GM23338 (cell line): ENCODE results near the gene B4GALT3. TPM values are rescaled to one million over a fixed set of nuclear protein-coding genes. Genes with fewer than 3 reads are reported as not detected.

ENCODE experiments used
- ATAC-seq: fragments of 200-7000 bp; cut with Tn5 transposase; 3 replicates; pipeline ENCODE4 v1.9.1; 2020
- DNase-seq: peaks from one replicate; pipeline ENCODE4 v3.0.0-alpha.2; 2015; ENCODE audit warnings: low spot score
- H2AFZ ChIP-seq: fragments of 200-600 bp; sonication (generic); 2 replicates; pipeline ENCODE4 v1.8.0; 2016; ENCODE audit warnings: antibody characterized with exemption, mild to moderate bottlenecking, moderate library complexity
- H3F3A ChIP-seq: fragments of 200-600 bp; sonication (generic); replicated peaks from 2 replicates; pipeline ENCODE4 v1.8.0; 2017; ENCODE audit warnings: antibody characterized with exemption, mixed run types, low read depth
- H3K27ac ChIP-seq: fragments of 200-600 bp; sonication (generic); 2 replicates; pipeline ENCODE4 v1.6.1; 2016; ENCODE audit warnings: low read depth
- H3K27me3 ChIP-seq: fragments of 200-600 bp; sonication (generic); 2 replicates; pipeline ENCODE4 v1.8.0; 2016; ENCODE audit warnings: mild to moderate bottlenecking, mixed run types, moderate library complexity; ENCODE audit not compliant: insufficient read depth
- H3K36me3 ChIP-seq: fragments of 200-600 bp; sonication (generic); 2 replicates; pipeline ENCODE4 v1.8.0; 2016; ENCODE audit warnings: mild to moderate bottlenecking; ENCODE audit not compliant: insufficient read depth
- H3K4me1 ChIP-seq: fragments of 200-600 bp; sonication (generic); 2 replicates; pipeline ENCODE4 v1.8.0; 2016; ENCODE audit warnings: mild to moderate bottlenecking, moderate library complexity; ENCODE audit not compliant: insufficient read depth
- H3K4me2 ChIP-seq: fragments of 200-600 bp; sonication (generic); 2 replicates; pipeline ENCODE4 v1.7.1; 2017; ENCODE audit warnings: mixed run types
- H3K4me3 ChIP-seq: fragments of 200-600 bp; sonication (generic); 2 replicates; pipeline ENCODE4 v1.6.1; 2016; ENCODE audit warnings: mixed run types
- H3K79me2 ChIP-seq: fragments of 200-600 bp; sonication (generic); replicated peaks from 2 replicates; pipeline ENCODE4 v1.8.0; 2017; ENCODE audit warnings: mild to moderate bottlenecking; ENCODE audit not compliant: insufficient read depth
- H3K9me2 ChIP-seq: fragments of 200-600 bp; sonication (generic); 2 replicates; pipeline ENCODE4 v1.8.0; 2017; ENCODE audit not compliant: insufficient read depth
- H4K20me1 ChIP-seq: fragments of 200-600 bp; sonication (generic); replicated peaks from 2 replicates; pipeline ENCODE4 v1.8.0; 2017; ENCODE audit warnings: mild to moderate bottlenecking; ENCODE audit not compliant: insufficient read depth
- H3K27ac Mint-ChIP-seq: 2 replicates; pipeline ENCODE4 v1.8.0; 2020; ENCODE audit warnings: inconsistent platforms, mild to moderate bottlenecking, moderate library complexity, mixed read lengths
- H3K27me3 Mint-ChIP-seq: 3 replicates; pipeline ENCODE4 v1.8.0; 2022; ENCODE audit warnings: low read depth, mild to moderate bottlenecking, moderate library complexity, mixed read lengths, inconsistent platforms; ENCODE audit not compliant: insufficient read depth, poor library complexity
- H3K36me3 Mint-ChIP-seq: 3 replicates; pipeline ENCODE4 v1.8.0; 2021; ENCODE audit warnings: low read depth, mild to moderate bottlenecking, inconsistent platforms, moderate library complexity, mixed read lengths
- H3K4me1 Mint-ChIP-seq: 3 replicates; pipeline ENCODE4 v1.8.0; 2020; ENCODE audit warnings: mild to moderate bottlenecking, inconsistent platforms, mixed read lengths
- H3K4me3 Mint-ChIP-seq: 3 replicates; pipeline ENCODE4 v1.8.0; 2021; ENCODE audit warnings: moderate library complexity, mild to moderate bottlenecking, inconsistent platforms, mixed read lengths
- H3K9me3 Mint-ChIP-seq: 3 replicates; pipeline ENCODE4 v1.8.0; 2020; ENCODE audit warnings: moderate library complexity, mild to moderate bottlenecking, inconsistent platforms, mixed read lengths
- ETS1 ChIP-seq: IDR thresholded peaks from 2 replicates; pipeline ENCODE4 v1.6.1; 2016; ENCODE audit warnings: antibody characterized with exemption
- EZH2phosphoT487 ChIP-seq: fragments of 200-600 bp; sonication (generic); IDR thresholded peaks from one replicate; pipeline ENCODE4 v1.8.1; 2018; ENCODE audit warnings: antibody characterized with exemption; ENCODE audit not compliant: unreplicated experiment
- POLR2AphosphoS5 ChIP-seq: IDR thresholded peaks from 2 replicates; pipeline ENCODE4 v1.6.1; 2016; ENCODE audit warnings: antibody characterized with exemption, low read depth
- polyA plus RNA-seq: library from polyadenylated mRNA; unstranded; fragments of >200 nt; fragmentation: Nextera tagmentation; extraction: Ambion mirVana; gene quantifications from 2 replicates; pipeline ENCODE4 v1.2.1, GENCODE V29; 2016
- total RNA-seq: library from RNA; depleted of rRNA; stranded (reverse); fragments of >200 nt; shearing (Covaris generic); gene quantifications from 2 replicates; pipeline ENCODE4 v1.2.3, GENCODE V29; 2014
- TF ChIP-seq, protein P1 (sequence below): fragments of 250-450 bp; sonication (Bioruptor Pico); IDR thresholded peaks from 2 replicates; pipeline ENCODE4 v1.5.0; 2020; ENCODE audit warnings: mild to moderate bottlenecking, moderate library complexity
- TF ChIP-seq, protein P2 (sequence below), 2 experiments: fragments of 200-600 bp in 1 of 2; sonication (generic) in 1 of 2; conservative IDR thresholded peaks; 2 replicates each; pipeline versions ENCODE4 v1.5.1 to v1.6.1; 2016 to 2017; ENCODE audit warnings: antibody characterized with exemption in 2 of 2, low read depth in 2 of 2, mild to moderate bottlenecking in 2 of 2, moderate library complexity in 1 of 2

Gene B4GALT3
- total and polyA plus RNA-seq, 2 experiments from 2014 or later = 24.2 to 35.8 TPM

DNA sequence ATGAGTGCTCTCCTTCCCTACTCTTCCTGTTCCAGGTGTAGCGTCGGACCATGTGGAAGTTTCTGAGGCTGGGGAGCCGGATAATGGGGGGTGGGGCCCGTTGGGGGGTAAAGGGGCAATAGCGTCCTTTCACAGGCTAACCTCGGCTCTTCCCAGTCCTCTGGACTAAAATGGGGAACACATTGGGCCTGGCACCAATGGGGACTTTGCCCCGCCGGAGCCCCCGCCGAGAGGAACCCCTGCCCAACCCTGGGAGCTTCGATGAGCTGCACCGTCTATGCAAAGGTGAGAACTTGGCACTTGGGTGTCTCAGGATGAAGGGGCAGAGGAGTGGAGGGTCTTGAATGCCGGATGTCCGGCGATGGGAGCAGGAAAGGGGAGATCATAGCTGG is 49.0 kb upstream of the B4GALT3 start:
- H3K4me1 ChIP-seq = peaks cover 13% of the 10 kb centered on the region
- peaks cover 3% of the 10 kb centered on the region; the same call in 1 of the 2 replicates for H3F3A ChIP-seq
- Mint-ChIP-seq H3K27ac (peak overlapping the region; percentile 95), H3K4me3 (peak overlapping the region; percentile 97), H3K4me1 (peaks cover 26% of the 10 kb centered on the region), H3K9me3 (no peaks in the 10 kb centered on the region), H3K36me3 (peaks cover 20% of the 10 kb centered on the region), H3K27me3 (peaks cover 6% of the 10 kb centered on the region)
- H3K27ac ChIP-seq = 0 out of 2 replicates have a peak overlapping the region, but pooled peaks have one; percentile 84
- peak; percentile 21 for DNase-seq
- peak overlapping the region; percentile 55 for H3K4me3 ChIP-seq
- peaks cover 6% of the 10 kb centered on the region for H3K36me3 ChIP-seq
- H4K20me1 ChIP-seq = no peaks in the 10 kb centered on the region
- ATAC-seq = no peak; the same call in 2 of the 3 replicates
- peak overlapping the region; percentile 11 for H2AFZ ChIP-seq
- peak overlapping the region; percentile 96 for H3K4me2 ChIP-seq
- H3K79me2 ChIP-seq = no peaks in the 10 kb centered on the region
- TF ChIP-seq, protein P1, sequence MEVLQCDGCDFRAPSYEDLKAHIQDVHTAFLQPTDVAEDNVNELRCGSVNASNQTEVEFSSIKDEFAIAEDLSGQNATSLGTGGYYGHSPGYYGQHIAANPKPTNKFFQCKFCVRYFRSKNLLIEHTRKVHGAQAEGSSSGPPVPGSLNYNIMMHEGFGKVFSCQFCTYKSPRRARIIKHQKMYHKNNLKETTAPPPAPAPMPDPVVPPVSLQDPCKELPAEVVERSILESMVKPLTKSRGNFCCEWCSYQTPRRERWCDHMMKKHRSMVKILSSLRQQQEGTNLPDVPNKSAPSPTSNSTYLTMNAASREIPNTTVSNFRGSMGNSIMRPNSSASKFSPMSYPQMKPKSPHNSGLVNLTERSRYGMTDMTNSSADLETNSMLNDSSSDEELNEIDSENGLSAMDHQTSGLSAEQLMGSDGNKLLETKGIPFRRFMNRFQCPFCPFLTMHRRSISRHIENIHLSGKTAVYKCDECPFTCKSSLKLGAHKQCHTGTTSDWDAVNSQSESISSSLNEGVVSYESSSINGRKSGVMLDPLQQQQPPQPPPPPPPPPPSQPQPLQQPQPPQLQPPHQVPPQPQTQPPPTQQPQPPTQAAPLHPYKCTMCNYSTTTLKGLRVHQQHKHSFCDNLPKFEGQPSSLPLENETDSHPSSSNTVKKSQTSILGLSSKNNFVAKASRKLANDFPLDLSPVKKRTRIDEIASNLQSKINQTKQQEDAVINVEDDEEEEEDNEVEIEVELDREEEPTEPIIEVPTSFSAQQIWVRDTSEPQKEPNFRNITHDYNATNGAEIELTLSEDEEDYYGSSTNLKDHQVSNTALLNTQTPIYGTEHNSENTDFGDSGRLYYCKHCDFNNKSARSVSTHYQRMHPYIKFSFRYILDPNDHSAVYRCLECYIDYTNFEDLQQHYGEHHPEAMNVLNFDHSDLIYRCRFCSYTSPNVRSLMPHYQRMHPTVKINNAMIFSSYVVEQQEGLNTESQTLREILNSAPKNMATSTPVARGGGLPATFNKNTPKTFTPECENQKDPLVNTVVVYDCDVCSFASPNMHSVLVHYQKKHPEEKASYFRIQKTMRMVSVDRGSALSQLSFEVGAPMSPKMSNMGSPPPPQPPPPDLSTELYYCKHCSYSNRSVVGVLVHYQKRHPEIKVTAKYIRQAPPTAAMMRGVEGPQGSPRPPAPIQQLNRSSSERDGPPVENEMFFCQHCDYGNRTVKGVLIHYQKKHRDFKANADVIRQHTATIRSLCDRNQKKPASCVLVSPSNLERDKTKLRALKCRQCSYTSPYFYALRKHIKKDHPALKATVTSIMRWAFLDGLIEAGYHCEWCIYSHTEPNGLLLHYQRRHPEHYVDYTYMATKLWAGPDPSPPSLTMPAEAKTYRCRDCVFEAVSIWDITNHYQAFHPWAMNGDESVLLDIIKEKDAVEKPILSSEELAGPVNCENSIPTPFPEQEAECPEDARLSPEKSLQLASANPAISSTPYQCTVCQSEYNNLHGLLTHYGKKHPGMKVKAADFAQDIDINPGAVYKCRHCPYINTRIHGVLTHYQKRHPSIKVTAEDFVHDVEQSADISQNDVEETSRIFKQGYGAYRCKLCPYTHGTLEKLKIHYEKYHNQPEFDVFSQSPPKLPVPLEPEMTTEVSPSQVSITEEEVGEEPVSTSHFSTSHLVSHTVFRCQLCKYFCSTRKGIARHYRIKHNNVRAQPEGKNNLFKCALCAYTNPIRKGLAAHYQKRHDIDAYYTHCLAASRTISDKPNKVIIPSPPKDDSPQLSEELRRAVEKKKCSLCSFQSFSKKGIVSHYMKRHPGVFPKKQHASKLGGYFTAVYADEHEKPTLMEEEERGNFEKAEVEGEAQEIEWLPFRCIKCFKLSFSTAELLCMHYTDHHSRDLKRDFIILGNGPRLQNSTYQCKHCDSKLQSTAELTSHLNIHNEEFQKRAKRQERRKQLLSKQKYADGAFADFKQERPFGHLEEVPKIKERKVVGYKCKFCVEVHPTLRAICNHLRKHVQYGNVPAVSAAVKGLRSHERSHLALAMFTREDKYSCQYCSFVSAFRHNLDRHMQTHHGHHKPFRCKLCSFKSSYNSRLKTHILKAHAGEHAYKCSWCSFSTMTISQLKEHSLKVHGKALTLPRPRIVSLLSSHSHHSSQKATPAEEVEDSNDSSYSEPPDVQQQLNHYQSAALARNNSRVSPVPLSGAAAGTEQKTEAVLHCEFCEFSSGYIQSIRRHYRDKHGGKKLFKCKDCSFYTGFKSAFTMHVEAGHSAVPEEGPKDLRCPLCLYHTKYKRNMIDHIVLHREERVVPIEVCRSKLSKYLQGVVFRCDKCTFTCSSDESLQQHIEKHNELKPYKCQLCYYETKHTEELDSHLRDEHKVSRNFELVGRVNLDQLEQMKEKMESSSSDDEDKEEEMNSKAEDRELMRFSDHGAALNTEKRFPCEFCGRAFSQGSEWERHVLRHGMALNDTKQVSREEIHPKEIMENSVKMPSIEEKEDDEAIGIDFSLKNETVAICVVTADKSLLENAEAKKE (CRISPR knock-in tag) = no peak
- no peaks in the 10 kb centered on the region for H3K27me3 ChIP-seq
- no peaks in the 10 kb centered on the region for H3K9me2 ChIP-seq

GRCh38 chr1:161225534-161226319 is 48.4 kb upstream of the B4GALT3 start, which contains the start of gene TOMM40L:
Gene TOMM40L (plus strand): TSS chr1:161226060. CDS start chr1:161226490, 430 bp downstream.
- H3K36me3 ChIP-seq = peaks cover 6% of the 10 kb centered on the region
- H3K9me2 ChIP-seq = no peaks in the 10 kb centered on the region
- Mint-ChIP-seq H3K27me3 (peaks cover 6% of the 10 kb centered on the region), H3K27ac (peak within 1 kb of the TSS; percentile 95), H3K9me3 (no peaks in the 10 kb centered on the region), H3K4me1 (peaks cover 26% of the 10 kb centered on the region), H3K4me3 (peak within 1 kb of the TSS; percentile 97), H3K36me3 (peaks cover 20% of the 10 kb centered on the region)
- peak within 1 kb of the TSS; percentile 55 for H3K4me3 ChIP-seq
- DNase-seq (peak; percentile 98), ATAC-seq (peak; percentile 92)
- H3K4me1 ChIP-seq = peaks cover 13% of the 10 kb centered on the region
- H2AFZ ChIP-seq = peak within 1 kb of the TSS; percentile 11
- H4K20me1 ChIP-seq = no peaks in the 10 kb centered on the region
- H3F3A ChIP-seq = peaks cover 3% of the 10 kb centered on the region; the same call in 1 of the 2 replicates
- no peaks in the 10 kb centered on the region for H3K27me3 ChIP-seq
- peak within 1 kb of the TSS; percentile 84; the same call in 1 of the 2 replicates for H3K27ac ChIP-seq
- peak within 1 kb of the TSS; percentile 96 for H3K4me2 ChIP-seq
- H3K79me2 ChIP-seq = no peaks in the 10 kb centered on the region
- TF ChIP-seq, protein P2, sequence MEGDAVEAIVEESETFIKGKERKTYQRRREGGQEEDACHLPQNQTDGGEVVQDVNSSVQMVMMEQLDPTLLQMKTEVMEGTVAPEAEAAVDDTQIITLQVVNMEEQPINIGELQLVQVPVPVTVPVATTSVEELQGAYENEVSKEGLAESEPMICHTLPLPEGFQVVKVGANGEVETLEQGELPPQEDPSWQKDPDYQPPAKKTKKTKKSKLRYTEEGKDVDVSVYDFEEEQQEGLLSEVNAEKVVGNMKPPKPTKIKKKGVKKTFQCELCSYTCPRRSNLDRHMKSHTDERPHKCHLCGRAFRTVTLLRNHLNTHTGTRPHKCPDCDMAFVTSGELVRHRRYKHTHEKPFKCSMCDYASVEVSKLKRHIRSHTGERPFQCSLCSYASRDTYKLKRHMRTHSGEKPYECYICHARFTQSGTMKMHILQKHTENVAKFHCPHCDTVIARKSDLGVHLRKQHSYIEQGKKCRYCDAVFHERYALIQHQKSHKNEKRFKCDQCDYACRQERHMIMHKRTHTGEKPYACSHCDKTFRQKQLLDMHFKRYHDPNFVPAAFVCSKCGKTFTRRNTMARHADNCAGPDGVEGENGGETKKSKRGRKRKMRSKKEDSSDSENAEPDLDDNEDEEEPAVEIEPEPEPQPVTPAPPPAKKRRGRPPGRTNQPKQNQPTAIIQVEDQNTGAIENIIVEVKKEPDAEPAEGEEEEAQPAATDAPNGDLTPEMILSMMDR (conservative IDR thresholded peaks at IDR 0.05; ENCODE audit: low read depth in 2 of 2) = peak; percentile 56 to 74
- TF ChIP-seq ETS1 = peak; percentile 75
- no peak for TF ChIP-seq EZH2phosphoT487
- 0 out of 2 replicates have a peak, but pooled peaks have one; percentile 16 for TF ChIP-seq POLR2AphosphoS5
